Nephron progenitor cell (in vitro differentiated cells): ENCODE measurements around the gene INSIG1.

Experiments
- DNase-seq: peaks from one replicate; pipeline ENCODE4 v3.0.0; 2021
- H3K27ac Mint-ChIP-seq: 2 replicates; pipeline ENCODE4 v1.8.0; 2021; ENCODE audit warnings: mild to moderate bottlenecking, moderate library complexity, mixed read lengths
- H3K27me3 Mint-ChIP-seq: 2 replicates; pipeline ENCODE4 v1.8.0; 2021; ENCODE audit warnings: mild to moderate bottlenecking, low read depth, mixed read lengths; ENCODE audit not compliant: poor library complexity
- H3K36me3 Mint-ChIP-seq: 2 replicates; pipeline ENCODE4 v1.8.0; 2021; ENCODE audit warnings: low read depth, mixed read lengths
- H3K4me1 Mint-ChIP-seq: 2 replicates; pipeline ENCODE4 v1.8.0; 2021; ENCODE audit warnings: mixed read lengths
- H3K4me3 Mint-ChIP-seq: 2 replicates; pipeline ENCODE4 v1.8.0; 2021; ENCODE audit warnings: mild to moderate bottlenecking, moderate library complexity, mixed read lengths
- H3K9me3 Mint-ChIP-seq: 2 replicates; pipeline ENCODE4 v1.8.0; 2021; ENCODE audit warnings: mild to moderate bottlenecking, moderate library complexity, mixed read lengths
- TF ChIP-seq, protein P1 (sequence below): fragments of 200-600 bp; sonication (generic); IDR thresholded peaks from 2 replicates; pipeline ENCODE4 v1.5.0; 2021; ENCODE audit warnings: antibody characterized with exemption

The INSIG1 gene

GRCh38 chr7:155270861-155271260 is 26.8 kb upstream of the INSIG1 start:
- Mint-ChIP-seq H3K4me3 (no peak overlapping the region), H3K4me1 (peaks cover 21% of the 10 kb centered on the region), H3K27ac (no peak overlapping the region), H3K36me3 (peaks cover 5% of the 10 kb centered on the region), H3K9me3 (peaks cover 21% of the 10 kb centered on the region), H3K27me3 (peaks cover 2% of the 10 kb centered on the region)
- no peak for DNase-seq
- TF ChIP-seq, protein P1, sequence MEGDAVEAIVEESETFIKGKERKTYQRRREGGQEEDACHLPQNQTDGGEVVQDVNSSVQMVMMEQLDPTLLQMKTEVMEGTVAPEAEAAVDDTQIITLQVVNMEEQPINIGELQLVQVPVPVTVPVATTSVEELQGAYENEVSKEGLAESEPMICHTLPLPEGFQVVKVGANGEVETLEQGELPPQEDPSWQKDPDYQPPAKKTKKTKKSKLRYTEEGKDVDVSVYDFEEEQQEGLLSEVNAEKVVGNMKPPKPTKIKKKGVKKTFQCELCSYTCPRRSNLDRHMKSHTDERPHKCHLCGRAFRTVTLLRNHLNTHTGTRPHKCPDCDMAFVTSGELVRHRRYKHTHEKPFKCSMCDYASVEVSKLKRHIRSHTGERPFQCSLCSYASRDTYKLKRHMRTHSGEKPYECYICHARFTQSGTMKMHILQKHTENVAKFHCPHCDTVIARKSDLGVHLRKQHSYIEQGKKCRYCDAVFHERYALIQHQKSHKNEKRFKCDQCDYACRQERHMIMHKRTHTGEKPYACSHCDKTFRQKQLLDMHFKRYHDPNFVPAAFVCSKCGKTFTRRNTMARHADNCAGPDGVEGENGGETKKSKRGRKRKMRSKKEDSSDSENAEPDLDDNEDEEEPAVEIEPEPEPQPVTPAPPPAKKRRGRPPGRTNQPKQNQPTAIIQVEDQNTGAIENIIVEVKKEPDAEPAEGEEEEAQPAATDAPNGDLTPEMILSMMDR, result no peak

GRCh38 chr7:155274633-155275355 is 22.9 kb upstream of the INSIG1 start:
- Mint-ChIP-seq H3K4me1 (peaks cover 27% of the 10 kb centered on the region), H3K27me3 (peaks cover 9% of the 10 kb centered on the region), H3K9me3 (peaks cover 5% of the 10 kb centered on the region), H3K36me3 (no peaks in the 10 kb centered on the region), H3K4me3 (no peak overlapping the region), H3K27ac (no peak overlapping the region)
- TF ChIP-seq, protein P1, result no peak
- DNase-seq, result no peak

DNA sequence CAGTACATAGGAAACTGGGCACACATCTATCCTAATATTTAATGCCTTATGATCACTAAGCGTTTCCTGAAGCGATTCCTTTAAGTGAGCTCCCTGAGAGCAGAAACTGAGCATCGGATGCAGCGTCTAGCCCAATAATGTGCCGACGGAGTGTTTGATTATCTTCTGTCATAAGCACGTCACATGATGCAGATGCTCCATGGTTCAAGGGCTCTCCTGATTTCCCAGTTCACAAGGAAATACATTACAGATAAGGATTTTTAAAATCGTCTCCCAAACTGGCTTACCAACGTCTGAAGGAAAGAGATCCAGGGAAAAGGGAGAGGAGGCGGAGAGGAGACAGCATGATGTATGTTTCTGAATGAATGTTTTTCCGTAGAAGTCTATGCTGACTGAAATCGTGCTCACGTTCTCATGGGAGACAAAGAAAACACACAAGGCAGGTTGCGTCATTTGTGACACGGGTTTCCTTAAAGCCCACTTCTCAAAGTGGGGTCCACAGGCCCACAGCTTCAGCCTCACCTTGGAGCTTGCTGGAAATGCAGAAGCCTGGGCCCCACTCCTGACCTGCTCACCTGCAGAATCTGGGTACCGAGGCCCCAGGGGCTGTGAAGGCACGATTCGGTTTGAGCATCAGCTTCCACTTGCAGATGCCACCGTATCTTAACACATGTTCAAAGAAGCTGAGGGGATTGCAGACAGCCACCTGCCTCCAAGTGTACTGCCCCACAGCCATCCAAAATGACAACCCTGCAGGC is 21.5 kb upstream of the INSIG1 start:
- no peak overlapping the region for H3K27ac Mint-ChIP-seq
- H3K9me3 Mint-ChIP-seq, result peaks cover 5% of the 10 kb centered on the region
- no peak for DNase-seq
- peak overlapping the region; percentile 7 for H3K4me3 Mint-ChIP-seq
- TF ChIP-seq, protein P1, result no peak
- H3K27me3 Mint-ChIP-seq, result peaks cover 9% of the 10 kb centered on the region
- no peaks in the 10 kb centered on the region for H3K36me3 Mint-ChIP-seq
- H3K4me1 Mint-ChIP-seq, result peaks cover 39% of the 10 kb centered on the region

GRCh38 chr7:155276800-155277375 is 20.8 kb upstream of the INSIG1 start:
- H3K9me3 Mint-ChIP-seq, result peaks cover 5% of the 10 kb centered on the region
- H3K4me1 Mint-ChIP-seq, result peaks cover 39% of the 10 kb centered on the region
- DNase-seq, result no peak
- no peaks in the 10 kb centered on the region for H3K36me3 Mint-ChIP-seq
- H3K4me3 Mint-ChIP-seq, result no peak overlapping the region
- H3K27me3 Mint-ChIP-seq, result peaks cover 9% of the 10 kb centered on the region
- no peak overlapping the region for H3K27ac Mint-ChIP-seq
- TF ChIP-seq, protein P1, result no peak

DNA sequence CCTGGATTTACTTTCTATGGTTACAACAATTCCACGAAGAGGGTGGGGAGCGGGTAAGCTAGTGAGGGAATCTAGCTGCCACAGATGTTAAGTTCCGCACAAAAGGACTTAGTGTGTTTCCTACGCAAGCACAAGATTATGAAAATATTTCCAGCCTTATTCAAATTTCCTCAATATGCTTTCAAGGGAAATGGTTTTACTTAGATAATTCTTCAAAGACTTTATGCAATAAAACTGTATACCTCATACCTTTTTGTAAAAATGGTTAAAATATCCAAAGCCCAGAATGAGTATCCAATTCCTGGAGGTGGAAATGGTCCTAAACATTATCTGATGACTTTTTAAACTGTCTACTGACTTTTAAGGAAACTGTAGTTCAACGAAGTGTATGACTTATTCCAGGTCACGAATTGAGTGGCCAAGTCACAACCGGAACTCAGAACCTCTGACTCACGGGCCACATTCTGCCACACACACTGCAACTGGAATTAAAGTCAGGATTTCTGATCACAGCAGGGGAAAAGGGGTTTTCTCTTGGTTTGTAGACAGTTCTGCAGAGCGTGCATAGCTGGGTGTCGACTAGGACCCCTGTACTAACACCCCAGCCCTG is 20.2 kb upstream of the INSIG1 start:
- peaks cover 9% of the 10 kb centered on the region for H3K27me3 Mint-ChIP-seq
- no peaks in the 10 kb centered on the region for H3K36me3 Mint-ChIP-seq
- H3K4me3 Mint-ChIP-seq, result no peak overlapping the region
- H3K4me1 Mint-ChIP-seq, result peaks cover 40% of the 10 kb centered on the region
- H3K27ac Mint-ChIP-seq, result no peak overlapping the region
- no peak for DNase-seq
- H3K9me3 Mint-ChIP-seq, result peaks cover 5% of the 10 kb centered on the region
- TF ChIP-seq, protein P1, result no peak
